Measurements from ENCODE around the gene NGEF. TPM values are rescaled to one million over a fixed set of nuclear protein-coding genes. Genes with fewer than 3 reads are reported as not detected.
A peak's percentile ranks its signal among the peaks of the same experiment; 100 is the strongest.
"Not testable (repeated sequence)": the region's sequence is repeated elsewhere in the genome, so short reads cannot be mapped to it uniquely, and the experiment has no call there.

Gene NGEF, protein sequence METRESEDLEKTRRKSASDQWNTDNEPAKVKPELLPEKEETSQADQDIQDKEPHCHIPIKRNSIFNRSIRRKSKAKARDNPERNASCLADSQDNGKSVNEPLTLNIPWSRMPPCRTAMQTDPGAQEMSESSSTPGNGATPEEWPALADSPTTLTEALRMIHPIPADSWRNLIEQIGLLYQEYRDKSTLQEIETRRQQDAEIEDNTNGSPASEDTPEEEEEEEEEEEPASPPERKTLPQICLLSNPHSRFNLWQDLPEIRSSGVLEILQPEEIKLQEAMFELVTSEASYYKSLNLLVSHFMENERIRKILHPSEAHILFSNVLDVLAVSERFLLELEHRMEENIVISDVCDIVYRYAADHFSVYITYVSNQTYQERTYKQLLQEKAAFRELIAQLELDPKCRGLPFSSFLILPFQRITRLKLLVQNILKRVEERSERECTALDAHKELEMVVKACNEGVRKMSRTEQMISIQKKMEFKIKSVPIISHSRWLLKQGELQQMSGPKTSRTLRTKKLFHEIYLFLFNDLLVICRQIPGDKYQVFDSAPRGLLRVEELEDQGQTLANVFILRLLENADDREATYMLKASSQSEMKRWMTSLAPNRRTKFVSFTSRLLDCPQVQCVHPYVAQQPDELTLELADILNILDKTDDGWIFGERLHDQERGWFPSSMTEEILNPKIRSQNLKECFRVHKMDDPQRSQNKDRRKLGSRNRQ
- total RNA-seq (ENCODE audit: insufficient read depth, low replicate concordance): 1.2 TPM

GRCh38 chr2:233013027-233013461 lies at the start of gene NGEF:
TSS of gene NGEF (minus strand) at chr2:233013256. CDS start at chr2:232974890, 38,366 bp downstream.
- DNase-seq (ENCODE audit: low spot score): no peak

- DNase-seq (ENCODE audit: low spot score): no peak
Measured at GRCh38 chr2:233062451-233062850, 49.4 kb upstream of the NGEF start.

DNA sequence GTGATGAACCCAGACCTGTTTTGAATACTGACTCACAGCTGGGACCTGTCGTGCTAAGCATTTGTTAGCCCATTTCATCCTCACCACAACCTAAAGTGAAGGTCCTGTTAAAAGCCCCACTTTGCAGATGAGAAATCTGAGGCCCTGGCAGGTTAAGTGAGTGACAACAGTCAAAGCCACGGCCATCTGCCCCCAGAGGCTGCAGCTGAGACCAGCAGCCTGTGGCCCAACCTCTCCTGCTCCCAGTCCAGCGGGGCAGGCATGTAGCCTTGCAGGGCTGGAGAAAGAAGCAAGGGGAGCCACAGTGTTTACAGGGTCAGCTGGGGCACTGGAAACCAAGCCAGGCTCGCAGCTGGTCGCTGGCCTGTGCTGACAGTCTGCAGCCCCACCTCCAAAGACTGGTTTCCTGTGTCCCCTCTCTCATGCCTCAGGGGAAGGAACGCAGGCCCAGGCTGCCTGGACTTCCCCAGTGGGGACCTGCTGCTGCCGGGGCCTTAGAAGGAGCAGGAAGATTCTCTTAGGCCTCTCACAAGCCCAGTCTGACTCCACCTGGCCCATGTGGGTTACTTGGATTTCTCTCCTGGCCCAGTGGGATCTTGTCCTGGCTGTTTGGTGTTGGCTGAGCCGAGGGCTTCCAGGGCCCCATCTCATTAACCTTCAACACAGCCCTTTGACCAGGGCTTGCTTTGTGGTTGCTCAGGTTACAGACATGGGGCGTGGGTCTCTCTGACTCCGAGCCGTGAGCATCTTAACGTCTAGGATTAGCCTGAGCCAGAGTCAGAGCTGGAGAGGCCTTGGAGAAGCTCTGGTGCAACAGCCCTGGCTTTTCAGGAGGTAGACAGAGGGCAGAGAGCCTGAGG lies 48.8 kb upstream of the NGEF start:
- DNase-seq (ENCODE audit: low spot score): no peak

GRCh38 chr2:233060980-233061590 lies 48.0 kb upstream of the NGEF start:
- DNase-seq (ENCODE audit: low spot score): no peak

- DNase-seq (ENCODE audit: low spot score): no peak
Measured at GRCh38 chr2:233060501-233060979, 47.5 kb upstream of the NGEF start.

GRCh38 chr2:233059797-233060500 lies 46.9 kb upstream of the NGEF start, which contains the start of gene INPP5D:
TSS of gene INPP5D (plus strand) at chr2:233060342. CDS start at chr2:233060479, 137 bp downstream.
- DNase-seq (ENCODE audit: low spot score): peak; percentile 41

GRCh38 chr2:233059547-233059796 lies 46.4 kb upstream of the NGEF start:
- DNase-seq (ENCODE audit: low spot score): no peak

- no peak for DNase-seq (ENCODE audit: low spot score)
Measured at GRCh38 chr2:233058717-233059546, 45.9 kb upstream of the NGEF start.

DNA sequence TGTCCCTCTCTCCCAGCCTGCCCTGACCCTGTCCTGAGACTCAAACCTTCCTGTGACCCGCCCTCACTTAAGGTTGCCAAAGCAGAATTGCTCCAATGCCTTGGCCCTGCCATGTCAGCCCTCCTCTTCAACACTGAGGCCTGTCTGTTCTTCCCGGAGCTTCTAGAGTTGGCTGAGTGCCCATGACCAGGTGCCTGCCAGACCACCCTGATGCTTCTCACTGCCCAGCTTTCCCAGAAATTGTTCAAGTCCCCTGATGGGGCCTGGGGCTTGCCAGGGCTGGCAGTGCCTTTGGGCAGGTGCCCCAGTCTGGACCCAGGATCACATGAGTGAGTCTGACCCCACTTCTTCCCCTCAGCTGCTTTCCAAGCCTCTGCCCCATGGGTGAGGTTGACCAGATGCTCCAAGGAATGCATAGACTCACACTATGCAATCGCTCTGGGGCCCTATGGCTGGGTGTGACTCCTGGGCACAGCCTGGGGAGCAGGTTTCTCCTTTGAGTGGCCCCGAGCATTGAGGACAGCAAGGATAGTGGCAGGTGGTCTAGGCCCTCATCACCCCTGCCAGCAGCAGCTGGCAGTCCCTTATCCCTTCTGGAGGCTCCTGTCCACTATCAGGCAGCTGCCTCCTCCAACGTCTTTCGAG lies 44.0 kb upstream of the NGEF start:
- no peak for DNase-seq (ENCODE audit: low spot score)

DNA sequence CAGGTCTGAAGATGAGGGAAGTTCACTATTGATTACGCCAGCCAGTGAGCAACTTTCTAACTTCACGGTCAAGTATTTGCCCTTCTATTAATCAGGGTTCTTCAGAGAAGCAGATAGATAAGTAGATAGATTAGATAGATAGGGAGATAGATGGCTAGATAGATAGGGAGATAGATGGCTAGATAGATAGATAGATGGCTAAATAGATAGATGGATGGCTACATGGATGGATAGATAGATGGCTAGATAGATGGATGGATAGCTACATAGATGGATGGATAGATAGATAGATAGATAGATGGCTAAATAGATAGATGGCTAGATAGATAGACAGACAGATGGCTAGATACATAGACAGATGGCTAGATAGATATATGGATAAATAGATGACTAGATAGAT lies 42.3 kb upstream of the NGEF start:
- no peak for DNase-seq (ENCODE audit: low spot score)

- DNase-seq (ENCODE audit: low spot score): no peak
Measured at GRCh38 chr2:233053928-233054784, 41.1 kb upstream of the NGEF start.

DNA sequence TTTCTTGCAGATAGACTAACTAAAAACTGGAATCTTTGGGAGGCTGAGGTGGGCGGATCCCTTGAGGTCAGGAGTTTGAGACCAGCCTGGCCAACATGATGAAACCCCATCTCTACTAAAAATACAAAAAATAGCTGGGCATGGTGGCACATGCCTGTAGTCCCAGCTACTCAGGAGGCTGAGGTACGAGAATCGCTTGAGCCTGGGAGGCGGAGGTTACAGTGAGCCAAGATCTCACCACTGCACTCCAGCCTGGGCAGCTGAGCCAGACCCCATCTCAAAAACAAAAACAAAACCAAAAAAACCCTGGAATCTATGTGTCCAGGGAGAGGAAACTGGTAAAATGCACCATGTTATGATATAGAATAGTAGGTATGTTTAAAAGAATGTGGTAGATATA lies 39.5 kb upstream of the NGEF start:
- not testable (repeated sequence) for DNase-seq (ENCODE audit: low spot score)

GRCh38 chr2:233051241-233052149 lies 38.4 kb upstream of the NGEF start:
- DNase-seq (ENCODE audit: low spot score): peak; percentile 54

- no peak for DNase-seq (ENCODE audit: low spot score)
Measured at GRCh38 chr2:233049194-233049761, 36.2 kb upstream of the NGEF start.

GRCh38 chr2:233048569-233049193 lies 35.6 kb upstream of the NGEF start:
- no peak for DNase-seq (ENCODE audit: low spot score)

- DNase-seq (ENCODE audit: low spot score): no peak
Measured at GRCh38 chr2:233047667-233048066, 34.6 kb upstream of the NGEF start.

DNA sequence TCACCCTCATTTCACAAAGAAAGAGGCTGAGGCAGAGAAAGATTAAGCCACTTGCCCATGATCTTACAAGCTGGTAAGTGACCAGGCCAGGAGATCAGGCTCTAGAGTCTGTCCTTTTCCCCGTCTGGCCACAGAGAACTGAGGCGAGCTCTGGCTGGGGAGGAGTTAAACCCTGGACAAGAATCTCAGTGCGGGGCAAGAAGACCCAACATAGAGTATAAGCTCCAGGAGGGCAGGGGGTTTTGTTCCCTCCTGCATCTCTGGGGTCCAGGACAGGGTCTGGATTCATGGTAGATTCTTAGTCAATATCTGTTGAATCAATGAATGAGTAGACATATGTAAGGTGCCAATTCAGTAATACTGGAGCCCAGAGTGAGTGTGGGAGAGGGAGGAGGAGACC lies 34.1 kb upstream of the NGEF start:
- no peak for DNase-seq (ENCODE audit: low spot score)
